ENCODE data around the gene CENPE.

DNA sequence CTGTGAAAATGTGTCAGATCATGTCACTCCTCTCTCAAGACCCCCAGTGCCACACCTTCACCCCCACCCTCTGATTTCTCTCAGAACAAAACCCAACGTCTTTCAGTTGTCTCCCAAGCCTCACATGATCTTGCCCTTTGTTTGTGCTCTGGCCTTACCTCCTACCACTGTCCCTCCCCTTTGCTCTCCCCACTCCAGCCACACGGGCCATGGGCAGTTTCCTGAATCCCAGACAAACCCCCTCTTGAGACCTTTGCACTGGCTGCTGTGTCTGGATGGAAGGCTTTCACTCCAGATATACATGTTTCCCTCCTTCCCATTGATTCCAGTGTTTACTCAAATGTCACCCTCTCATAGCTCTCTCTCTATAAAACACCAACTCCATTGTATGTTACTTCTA is 3.6 kb upstream of the CENPE start:
- TF ChIP-seq EZH2 (IDR thresholded peaks at IDR 0.05) (no peak), POLR2AphosphoS5 (IDR thresholded peaks at IDR 0.05; ENCODE audit: borderline replicate concordance, low read depth, low read length) (no peak), FOXP2 (optimal IDR thresholded peaks at IDR 0.05; ENCODE audit: control extremely low read depth, extremely low read length, insufficient read depth) (no peak)

All from SK-N-MC (cell line).